HUES6 (cell line): ENCODE data around the gene MAPRE3.

Experiments used
- H3K27ac ChIP-seq: 2 replicates; pipeline ENCODE4 v1.7.0; 2013; ENCODE audit warnings: low read depth, mild to moderate bottlenecking, low read length, inconsistent platforms
- H3K27me3 ChIP-seq: 2 replicates; pipeline ENCODE4 v1.6.1; 2013; ENCODE audit warnings: low read length; ENCODE audit not compliant: control insufficient read depth, insufficient read depth
- H3K36me3 ChIP-seq: 2 replicates; pipeline ENCODE4 v1.6.1; 2013; ENCODE audit warnings: low read length; ENCODE audit not compliant: control insufficient read depth, insufficient read depth
- H3K4me1 ChIP-seq: 2 replicates; pipeline ENCODE4 v1.6.1; 2013; ENCODE audit warnings: low read length; ENCODE audit not compliant: control insufficient read depth, insufficient read depth
- H3K4me3 ChIP-seq: 2 replicates; pipeline ENCODE4 v1.5.1; 2013; ENCODE audit warnings: low read depth, low read length
- H3K9ac ChIP-seq: one replicate; pipeline ENCODE4 v1.6.1; 2013; ENCODE audit warnings: mild to moderate bottlenecking, low read length
- H3K9me3 ChIP-seq: 2 replicates; pipeline ENCODE4 v1.6.1; 2013; ENCODE audit warnings: low read depth, low read length; ENCODE audit not compliant: control insufficient read depth, insufficient read depth

MAPRE3 gene

DNA sequence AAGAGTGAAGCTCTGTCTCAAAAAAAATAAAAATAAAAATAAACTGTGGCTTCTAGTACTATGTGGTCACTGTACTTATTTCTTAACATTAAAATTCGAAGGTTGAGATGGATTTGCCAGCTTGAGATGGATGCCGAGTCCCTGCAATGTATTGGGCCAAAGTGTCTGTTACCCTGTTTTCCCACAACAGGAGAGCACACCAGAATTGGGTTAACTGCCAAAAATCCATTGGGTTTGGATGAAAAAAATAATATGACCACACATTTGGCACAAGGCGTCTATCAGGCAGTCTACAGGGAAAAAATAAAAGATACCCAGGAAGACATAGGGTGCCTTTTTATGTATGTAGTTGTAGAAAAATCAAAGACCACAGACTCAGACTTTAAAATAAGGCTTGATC is 19.2 kb upstream of the MAPRE3 start:
- Histone ChIP-seq H3K36me3 (no peaks in the 10 kb centered on the region), H3K27ac (no peak overlapping the region), H3K4me3 (no peak overlapping the region), H3K9ac (no peak overlapping the region), H3K9me3 (no peaks in the 10 kb centered on the region), H3K27me3 (peaks cover 3% of the 10 kb centered on the region; the same call in 1 of the 2 replicates), H3K4me1 (peaks cover 7% of the 10 kb centered on the region; the same call in 1 of the 2 replicates)

DNA sequence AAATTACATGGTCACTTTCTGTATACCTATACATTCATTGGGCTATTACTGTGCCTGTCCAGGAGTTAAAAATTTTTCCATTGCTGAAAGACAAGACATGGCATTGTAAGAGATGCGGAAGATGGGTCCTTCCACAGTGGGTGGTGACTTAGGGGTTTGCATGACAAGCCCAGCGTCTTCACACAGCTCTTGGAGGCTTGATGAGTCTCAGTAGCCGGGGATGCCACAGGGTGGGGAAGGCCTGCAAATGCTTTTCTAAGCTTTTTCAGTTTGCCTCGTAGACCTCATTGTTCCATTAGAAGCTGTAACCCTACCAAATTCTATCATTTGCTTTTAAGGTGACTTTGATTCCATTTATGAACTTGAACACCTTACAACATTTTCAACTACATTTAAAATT is 18.1 kb upstream of the MAPRE3 start:
- Histone ChIP-seq H3K9me3 (no peaks in the 10 kb centered on the region), H3K27ac (no peak overlapping the region), H3K9ac (no peak overlapping the region), H3K27me3 (no peaks in the 10 kb centered on the region), H3K4me1 (no peaks in the 10 kb centered on the region), H3K36me3 (no peaks in the 10 kb centered on the region), H3K4me3 (no peak overlapping the region)

DNA sequence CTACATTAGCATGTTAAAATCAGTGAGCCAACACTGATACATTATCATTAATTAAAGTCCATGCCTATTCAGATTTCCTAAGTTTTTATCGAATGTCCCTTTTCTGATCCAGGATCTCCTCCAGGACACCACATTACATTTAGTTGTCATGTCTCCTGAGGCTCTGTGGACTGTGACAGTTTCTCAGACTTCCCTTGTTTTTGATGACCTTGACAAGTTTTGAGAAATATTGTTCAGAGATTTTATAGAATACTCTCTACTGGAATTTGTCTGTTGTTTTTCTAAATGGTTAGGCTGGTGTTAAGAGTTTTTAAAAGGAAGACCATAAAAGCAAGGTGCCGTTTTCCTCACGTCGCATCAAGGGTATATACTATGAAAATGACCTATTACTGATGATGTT is 16.3 kb upstream of the MAPRE3 start:
- Histone ChIP-seq H3K27ac (no peak overlapping the region), H3K4me3 (no peak overlapping the region), H3K9me3 (no peaks in the 10 kb centered on the region), H3K9ac (no peak overlapping the region), H3K36me3 (no peaks in the 10 kb centered on the region), H3K27me3 (no peaks in the 10 kb centered on the region), H3K4me1 (no peaks in the 10 kb centered on the region)

DNA sequence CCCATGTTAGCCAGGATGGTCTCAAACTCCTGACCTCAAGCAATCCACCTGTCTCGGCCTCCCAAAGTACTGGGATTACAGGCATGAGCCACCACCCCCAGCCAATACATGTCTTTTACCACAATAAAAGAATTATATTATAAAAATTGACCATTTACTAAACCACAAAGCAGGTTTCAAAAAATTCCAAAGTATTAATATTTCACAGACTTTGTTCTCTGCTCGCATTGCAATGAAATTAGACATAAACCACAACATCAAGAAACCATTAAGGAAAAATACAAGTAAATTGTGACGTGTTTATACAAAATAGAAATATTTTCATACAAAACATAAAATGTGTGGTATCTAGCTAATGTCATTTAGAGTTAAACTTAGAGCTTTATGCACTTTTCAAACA is 13.4 kb upstream of the MAPRE3 start:
- Histone ChIP-seq H3K4me1 (no peaks in the 10 kb centered on the region), H3K27me3 (peaks cover 10% of the 10 kb centered on the region; the same call in 1 of the 2 replicates), H3K9me3 (no peaks in the 10 kb centered on the region), H3K36me3 (no peaks in the 10 kb centered on the region), H3K4me3 (no peak overlapping the region), H3K9ac (no peak overlapping the region), H3K27ac (no peak overlapping the region)

DNA sequence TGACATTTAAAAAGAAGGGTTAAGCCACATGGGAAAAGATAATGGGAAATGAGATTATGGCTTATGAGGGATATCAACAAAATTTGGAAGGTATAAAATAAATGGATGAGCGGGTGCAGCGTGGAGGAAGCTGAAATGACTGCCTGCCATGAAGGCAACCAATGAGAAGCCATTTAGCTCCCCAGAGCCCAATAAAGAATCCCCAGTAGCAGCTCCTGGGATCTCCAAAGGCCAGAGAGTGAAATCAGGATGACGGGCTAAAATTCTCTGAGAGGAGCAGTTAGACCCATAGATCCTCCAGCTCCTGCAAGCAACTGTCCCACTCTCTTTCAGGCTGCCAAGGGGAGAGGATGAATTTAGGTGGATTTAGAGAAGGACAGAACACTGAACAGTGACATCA is 12.9 kb upstream of the MAPRE3 start:
- H3K27me3 ChIP-seq: peaks cover 10% of the 10 kb centered on the region; the same call in 1 of the 2 replicates
- H3K4me3 ChIP-seq: no peak overlapping the region
- no peak overlapping the region for H3K9ac ChIP-seq
- H3K27ac ChIP-seq: no peak overlapping the region
- H3K4me1 ChIP-seq: no peaks in the 10 kb centered on the region
- H3K36me3 ChIP-seq: no peaks in the 10 kb centered on the region
- H3K9me3 ChIP-seq: no peaks in the 10 kb centered on the region

DNA sequence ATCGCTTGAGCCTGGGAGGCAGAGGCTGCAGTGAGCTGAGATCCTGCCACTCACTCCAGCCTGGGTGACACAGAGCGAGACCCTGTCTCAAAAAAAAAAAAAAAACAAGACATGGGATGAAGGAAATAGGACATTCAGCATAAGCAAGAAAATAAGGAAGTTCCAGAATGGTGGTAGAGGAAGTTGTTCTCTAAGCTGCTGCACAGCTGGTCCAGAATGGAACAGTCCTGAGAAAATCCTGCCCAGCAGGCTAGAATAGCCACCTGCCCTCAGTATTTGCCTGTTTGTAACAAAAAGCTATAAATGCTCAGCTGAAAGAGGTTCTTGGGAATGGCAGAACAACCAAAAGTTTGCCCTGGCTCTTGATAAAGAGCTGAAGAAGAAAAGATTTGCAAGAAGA is 11.1 kb upstream of the MAPRE3 start:
- Histone ChIP-seq H3K27me3 (peaks cover 10% of the 10 kb centered on the region; the same call in 1 of the 2 replicates), H3K27ac (no peak overlapping the region), H3K36me3 (no peaks in the 10 kb centered on the region), H3K9ac (no peak overlapping the region), H3K4me1 (no peaks in the 10 kb centered on the region), H3K9me3 (no peaks in the 10 kb centered on the region), H3K4me3 (no peak overlapping the region)

DNA sequence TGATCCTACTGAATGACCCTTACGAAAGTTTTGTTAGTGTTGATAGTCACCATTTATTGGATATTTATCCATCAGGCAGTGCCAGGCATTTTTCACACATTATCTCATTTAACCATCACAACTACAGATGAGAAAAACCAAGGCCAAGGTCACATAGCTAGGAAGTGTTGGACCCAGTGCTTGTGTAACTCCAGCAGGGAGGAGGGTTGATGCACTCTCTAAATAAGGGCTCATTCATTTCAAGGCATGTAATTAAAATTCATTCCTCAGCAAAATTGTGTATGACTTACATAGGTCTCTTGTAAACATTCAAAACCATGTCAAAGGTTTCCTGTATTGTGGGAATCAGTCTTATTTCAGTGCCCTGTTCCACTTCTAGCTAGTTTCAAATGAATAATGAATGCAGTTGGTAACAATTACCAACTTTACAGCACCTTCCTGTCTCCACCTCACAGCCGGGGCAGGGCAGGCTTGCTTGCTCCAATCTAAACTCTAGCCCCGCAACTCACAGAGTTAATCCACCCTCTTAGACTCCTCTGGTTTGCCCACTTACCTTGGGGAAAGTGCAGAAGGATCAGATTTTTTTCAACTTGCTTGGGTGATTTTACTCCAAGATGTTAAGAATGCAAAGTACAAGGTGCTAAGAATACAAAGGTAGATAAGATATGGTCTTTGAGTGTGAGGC is 5.8 kb upstream of the MAPRE3 start:
- H3K4me3 ChIP-seq: no peak overlapping the region
- H3K9me3 ChIP-seq: no peaks in the 10 kb centered on the region
- no peaks in the 10 kb centered on the region for H3K36me3 ChIP-seq
- H3K27me3 ChIP-seq: peaks cover 29% of the 10 kb centered on the region
- no peaks in the 10 kb centered on the region for H3K4me1 ChIP-seq
- H3K9ac ChIP-seq: no peak overlapping the region
- H3K27ac ChIP-seq: no peak overlapping the region

DNA sequence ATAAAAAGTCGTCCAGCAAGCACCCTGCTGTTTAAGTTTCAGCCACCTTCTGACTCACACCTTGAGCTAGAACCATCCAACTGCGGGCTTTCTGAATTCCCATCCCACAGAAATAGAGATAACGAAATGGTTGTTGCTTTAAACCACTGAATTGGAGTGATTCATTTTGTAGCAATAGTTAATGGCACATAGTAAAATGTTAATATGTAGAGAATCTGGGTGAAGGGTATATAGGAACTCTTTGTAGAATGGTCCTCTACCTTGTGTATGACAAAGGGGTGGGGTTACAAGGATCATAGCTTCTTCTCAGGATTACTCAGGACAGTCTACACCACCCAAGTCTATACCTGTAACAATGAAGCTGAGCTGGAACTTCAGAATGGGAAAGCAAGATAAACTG is 2.4 kb upstream of the MAPRE3 start:
- Histone ChIP-seq H3K27me3 (peaks cover 45% of the 10 kb centered on the region), H3K4me1 (no peaks in the 10 kb centered on the region), H3K9ac (no peak overlapping the region), H3K9me3 (no peaks in the 10 kb centered on the region), H3K27ac (no peak overlapping the region), H3K4me3 (no peak overlapping the region), H3K36me3 (no peaks in the 10 kb centered on the region)

DNA sequence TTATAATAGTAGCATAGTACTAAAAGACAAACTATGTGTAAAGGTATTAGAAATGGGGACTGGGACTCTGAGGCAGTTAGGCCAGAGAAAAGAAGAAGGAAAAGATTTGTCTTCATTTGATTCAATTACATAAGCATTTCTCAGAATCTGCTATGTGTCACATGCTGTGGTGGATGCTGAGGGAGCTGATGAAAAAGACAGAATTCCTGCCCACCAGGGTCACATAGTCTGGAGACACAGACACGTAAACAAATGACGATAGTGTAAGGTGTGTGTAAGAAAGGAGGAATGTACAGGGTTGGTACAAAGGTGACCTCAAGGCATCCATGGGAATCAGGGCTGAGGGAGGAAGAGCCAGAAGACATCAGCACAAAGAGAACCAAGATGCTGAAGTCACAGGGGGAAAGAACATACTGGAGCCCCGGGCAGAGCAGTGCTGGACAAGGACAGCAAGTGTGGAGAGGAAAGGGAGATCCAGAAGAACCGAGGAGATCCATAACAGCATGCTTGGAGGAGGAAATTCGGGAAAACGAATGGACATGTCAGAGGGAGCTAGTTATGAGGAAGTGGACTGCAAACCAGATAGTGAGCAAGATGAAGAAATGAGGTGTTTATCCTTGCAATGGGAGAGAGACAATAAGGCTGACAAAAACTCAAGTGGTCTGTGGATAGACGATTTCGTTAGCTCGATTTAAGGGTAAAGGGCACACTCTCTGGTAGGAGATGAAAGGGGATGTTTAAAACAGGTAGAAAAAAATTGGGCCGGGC is 1.2 kb upstream of the MAPRE3 start:
- Histone ChIP-seq H3K4me1 (no peaks in the 10 kb centered on the region), H3K27me3 (peaks cover 47% of the 10 kb centered on the region), H3K9me3 (no peaks in the 10 kb centered on the region), H3K9ac (no peak overlapping the region), H3K27ac (no peak overlapping the region), H3K36me3 (no peaks in the 10 kb centered on the region), H3K4me3 (no peak overlapping the region)

DNA sequence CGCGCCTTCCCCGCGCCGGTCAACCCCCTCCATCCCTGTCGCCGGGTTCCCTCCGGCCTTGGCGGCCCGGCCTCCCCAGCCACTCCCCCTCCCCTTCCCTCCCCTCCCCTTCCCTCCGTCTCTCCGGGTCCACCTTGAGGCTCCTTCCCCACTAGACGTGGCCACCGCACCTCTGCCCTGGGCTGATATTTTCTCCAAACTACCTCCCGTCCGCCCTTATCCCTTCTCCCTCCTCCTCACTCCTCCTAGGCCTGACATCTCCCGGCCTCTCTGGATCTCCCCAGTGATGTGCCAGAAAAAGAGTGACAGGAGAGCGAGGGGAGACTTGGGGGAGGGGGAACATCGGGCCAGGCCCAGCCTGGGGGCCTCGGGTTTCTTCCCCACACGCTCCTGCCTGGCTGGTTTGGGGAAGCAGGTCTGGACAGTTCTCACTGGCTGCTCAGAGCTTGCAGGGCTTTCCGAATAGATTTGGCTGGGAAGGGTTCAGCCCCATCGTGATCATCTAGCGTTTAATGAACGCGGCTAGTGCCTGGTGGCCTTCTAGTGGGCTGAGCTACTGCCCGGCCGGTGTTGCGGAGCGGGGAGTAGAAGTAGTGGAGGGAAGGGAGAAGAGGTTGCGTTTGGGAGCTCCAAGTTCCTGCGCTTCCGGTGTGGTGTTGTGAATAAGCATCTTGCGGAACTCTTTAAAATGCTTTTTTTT is 641 bp downstream of the MAPRE3 start:
- peak overlapping the region; percentile 14 for H3K9ac ChIP-seq
- H3K4me3 ChIP-seq: peak overlapping the region; percentile 65
- H3K9me3 ChIP-seq: no peaks in the 10 kb centered on the region
- peaks cover 47% of the 10 kb centered on the region for H3K27me3 ChIP-seq
- H3K4me1 ChIP-seq: no peaks in the 10 kb centered on the region; the same call in 1 of the 2 replicates
- H3K36me3 ChIP-seq: no peaks in the 10 kb centered on the region
- H3K27ac ChIP-seq: no peak overlapping the region
